ENCODE data around the gene BCAS1. TPM values are rescaled to one million over a fixed set of nuclear protein-coding genes. Genes with fewer than 3 reads are reported as not detected.

Gene BCAS1
- total RNA-seq, 1 experiment from 2014 or later: 0.17 TPM

DNA sequence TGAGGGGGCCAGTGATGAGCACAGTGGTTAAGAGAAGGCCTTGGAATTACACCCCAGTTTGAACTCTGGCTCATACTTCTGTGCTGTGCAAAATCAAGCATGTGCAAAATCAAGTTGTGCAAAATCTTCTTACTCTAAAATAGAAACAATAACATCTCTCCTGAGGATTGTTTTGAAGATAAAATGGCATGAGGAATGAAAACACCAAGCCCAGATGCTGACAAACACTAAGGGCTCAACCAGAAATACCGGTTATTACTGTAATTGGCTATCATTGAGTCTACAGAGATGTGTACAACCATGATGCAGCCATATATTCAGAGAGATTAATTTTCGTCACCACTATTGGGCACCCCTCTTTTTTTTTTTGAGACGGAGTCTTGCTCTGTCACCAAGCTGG lies 5.9 kb upstream of the BCAS1 start:
- TF ChIP-seq POLR2AphosphoS5 (IDR thresholded peaks at IDR 0.05; ENCODE audit: low read depth, low read length) (no peak), MAX (IDR thresholded peaks at IDR 0.05) (no peak), ZFX (IDR thresholded peaks at IDR 0.05) (no peak), CBX3 (IDR thresholded peaks at IDR 0.05; ENCODE audit: low read depth) (no peak), EGR1 (IDR thresholded peaks at IDR 0.05; ENCODE audit: low read depth) (no peak), TCF7L2 (IDR thresholded peaks at IDR 0.05; ENCODE audit: borderline replicate concordance, extremely low read depth, insufficient read depth, insufficient read length) (no peak), ELF1 (IDR thresholded peaks at IDR 0.05; ENCODE audit: borderline replicate concordance, low read depth) (no peak), FOSL1 (IDR thresholded peaks at IDR 0.05; ENCODE audit: low read depth) (no peak), POLR2A (IDR thresholded peaks at IDR 0.05; ENCODE audit: borderline replicate concordance, extremely low read depth, insufficient read depth, insufficient read length) (no peak), RAD21 (IDR thresholded peaks at IDR 0.05; ENCODE audit: low read depth) (no peak), EZH2 (IDR thresholded peaks at IDR 0.05) (no peak), SRF (IDR thresholded peaks at IDR 0.05; ENCODE audit: low read depth) (no peak)
- Histone ChIP-seq H3K4me2 (ENCODE audit: low read length) (no peak overlapping the region), H3K79me2 (ENCODE audit: insufficient read depth, low read length) (no peaks in the 10 kb centered on the region), H3K36me3 (ENCODE audit: control insufficient read depth in 1 of 2, insufficient read depth in 2 of 2, low read length in 2 of 2) (no peaks in the 10 kb centered on the region), H3K27me3 (ENCODE audit: insufficient read depth, low read length) (no peaks in the 10 kb centered on the region), H3K27ac (ENCODE audit: low read depth, low read length) (no peak overlapping the region), H3K4me1 (ENCODE audit: control insufficient read depth in 1 of 2, insufficient read depth in 2 of 2, low read length in 2 of 2) (no peaks in the 10 kb centered on the region), H3K4me3 (replicated peaks in 1 of 2; ENCODE audit: low read depth in 1 of 2, low read length in 2 of 2) (no peak overlapping the region), H3K9me3 (ENCODE audit: control insufficient read depth in 1 of 2, insufficient read depth in 1 of 2, low read depth in 1 of 2, low read length in 2 of 2) (no peaks in the 10 kb centered on the region), H3K9me2 (ENCODE audit: insufficient read depth) (no peaks in the 10 kb centered on the region), H4K20me1 (ENCODE audit: insufficient read depth) (no peaks in the 10 kb centered on the region), H2AFZ (ENCODE audit: low read depth, low read length, poor library complexity, severe bottlenecking) (no peak overlapping the region), H3K9ac (ENCODE audit: low read length) (no peak overlapping the region)
- ChIA-PET CTCF (no interaction called here), POLR2A (no interaction called here), RAD21 (ENCODE audit: low non-redundant PET in 1 of 2, low total read pairs in 2 of 2, uncharacterized antibody in 2 of 2, unreplicated experiment in 2 of 2) (no interaction called here)
- BruUV-seq (replicated peaks): no TSS peak
- ATAC-seq: no peak
- DNase-seq (ENCODE audit: low read depth, low spot score): no peak
- intact Hi-C loops (cut with micrococcal nuclease): no loop called here

DNA sequence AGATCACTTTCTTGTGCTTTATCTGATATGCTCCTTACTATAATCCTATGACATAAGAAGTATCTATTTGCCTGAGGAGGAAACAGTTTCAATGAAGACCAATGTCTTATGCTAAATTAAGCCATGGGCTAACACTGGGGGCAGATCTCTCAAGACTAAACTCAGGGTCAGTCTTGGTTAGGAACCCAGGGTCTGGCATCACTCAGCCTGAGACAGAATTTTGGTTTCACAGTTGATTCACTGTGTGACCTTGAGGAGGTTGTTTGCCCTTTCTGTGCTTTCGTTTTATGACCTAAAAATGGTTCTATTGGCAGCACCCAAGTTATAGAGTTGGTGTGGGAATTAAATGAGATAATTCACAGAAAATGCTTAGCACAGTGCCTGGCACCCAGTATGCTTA lies 4.9 kb upstream of the BCAS1 start:
- Histone ChIP-seq H3K4me2 (ENCODE audit: low read length) (no peak overlapping the region), H3K27ac (ENCODE audit: low read depth, low read length) (no peak overlapping the region), H3K9me2 (ENCODE audit: insufficient read depth) (no peaks in the 10 kb centered on the region), H3K79me2 (ENCODE audit: insufficient read depth, low read length) (no peaks in the 10 kb centered on the region), H4K20me1 (ENCODE audit: insufficient read depth) (no peaks in the 10 kb centered on the region), H3K4me1 (ENCODE audit: control insufficient read depth in 1 of 2, insufficient read depth in 2 of 2, low read length in 2 of 2) (peaks cover 3 to 5% of the 10 kb centered on the region in 2 experiments; a peak in 2 of 4 replicates), H3K27me3 (ENCODE audit: insufficient read depth, low read length) (no peaks in the 10 kb centered on the region), H3K9ac (ENCODE audit: low read length) (no peak overlapping the region), H2AFZ (ENCODE audit: low read depth, low read length, poor library complexity, severe bottlenecking) (no peak overlapping the region), H3K9me3 (ENCODE audit: control insufficient read depth in 1 of 2, insufficient read depth in 1 of 2, low read depth in 1 of 2, low read length in 2 of 2) (no peaks in the 10 kb centered on the region), H3K36me3 (ENCODE audit: control insufficient read depth in 1 of 2, insufficient read depth in 2 of 2, low read length in 2 of 2) (no peaks in the 10 kb centered on the region), H3K4me3 (replicated peaks in 1 of 2; ENCODE audit: low read depth in 1 of 2, low read length in 2 of 2) (no peak overlapping the region)
- no TSS peak for BruUV-seq (replicated peaks)
- DNase-seq (ENCODE audit: low read depth, low spot score): no peak
- POLR2A ChIA-PET: no interaction called here
- RAD21 ChIA-PET (ENCODE audit: low non-redundant PET in 1 of 2, low total read pairs in 2 of 2, uncharacterized antibody in 2 of 2, unreplicated experiment in 2 of 2): no interaction called here
- intact Hi-C loops (cut with micrococcal nuclease): no loop called here
- ATAC-seq: no peak
- CTCF ChIA-PET: no interaction called here
- TF ChIP-seq, protein P1, sequence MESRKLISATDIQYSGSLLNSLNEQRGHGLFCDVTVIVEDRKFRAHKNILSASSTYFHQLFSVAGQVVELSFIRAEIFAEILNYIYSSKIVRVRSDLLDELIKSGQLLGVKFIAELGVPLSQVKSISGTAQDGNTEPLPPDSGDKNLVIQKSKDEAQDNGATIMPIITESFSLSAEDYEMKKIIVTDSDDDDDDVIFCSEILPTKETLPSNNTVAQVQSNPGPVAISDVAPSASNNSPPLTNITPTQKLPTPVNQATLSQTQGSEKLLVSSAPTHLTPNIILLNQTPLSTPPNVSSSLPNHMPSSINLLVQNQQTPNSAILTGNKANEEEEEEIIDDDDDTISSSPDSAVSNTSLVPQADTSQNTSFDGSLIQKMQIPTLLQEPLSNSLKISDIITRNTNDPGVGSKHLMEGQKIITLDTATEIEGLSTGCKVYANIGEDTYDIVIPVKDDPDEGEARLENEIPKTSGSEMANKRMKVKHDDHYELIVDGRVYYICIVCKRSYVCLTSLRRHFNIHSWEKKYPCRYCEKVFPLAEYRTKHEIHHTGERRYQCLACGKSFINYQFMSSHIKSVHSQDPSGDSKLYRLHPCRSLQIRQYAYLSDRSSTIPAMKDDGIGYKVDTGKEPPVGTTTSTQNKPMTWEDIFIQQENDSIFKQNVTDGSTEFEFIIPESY (IDR thresholded peaks at IDR 0.05; ENCODE audit: extremely low read depth, insufficient replicate concordance, low read length): no peak
- TF ChIP-seq SP1 (IDR thresholded peaks at IDR 0.05; ENCODE audit: low read depth) (no peak), YY1 (IDR thresholded peaks at IDR 0.05; ENCODE audit: extremely low read depth, insufficient replicate concordance, low read depth, low read length) (no peak), POLR2A (IDR thresholded peaks at IDR 0.05; ENCODE audit: borderline replicate concordance, extremely low read depth, insufficient read depth, insufficient read length) (no peak), EZH2phosphoT487 (IDR thresholded peaks at IDR 0.05; ENCODE audit: borderline replicate concordance) (no peak)
- TF ChIP-seq, protein P2, sequence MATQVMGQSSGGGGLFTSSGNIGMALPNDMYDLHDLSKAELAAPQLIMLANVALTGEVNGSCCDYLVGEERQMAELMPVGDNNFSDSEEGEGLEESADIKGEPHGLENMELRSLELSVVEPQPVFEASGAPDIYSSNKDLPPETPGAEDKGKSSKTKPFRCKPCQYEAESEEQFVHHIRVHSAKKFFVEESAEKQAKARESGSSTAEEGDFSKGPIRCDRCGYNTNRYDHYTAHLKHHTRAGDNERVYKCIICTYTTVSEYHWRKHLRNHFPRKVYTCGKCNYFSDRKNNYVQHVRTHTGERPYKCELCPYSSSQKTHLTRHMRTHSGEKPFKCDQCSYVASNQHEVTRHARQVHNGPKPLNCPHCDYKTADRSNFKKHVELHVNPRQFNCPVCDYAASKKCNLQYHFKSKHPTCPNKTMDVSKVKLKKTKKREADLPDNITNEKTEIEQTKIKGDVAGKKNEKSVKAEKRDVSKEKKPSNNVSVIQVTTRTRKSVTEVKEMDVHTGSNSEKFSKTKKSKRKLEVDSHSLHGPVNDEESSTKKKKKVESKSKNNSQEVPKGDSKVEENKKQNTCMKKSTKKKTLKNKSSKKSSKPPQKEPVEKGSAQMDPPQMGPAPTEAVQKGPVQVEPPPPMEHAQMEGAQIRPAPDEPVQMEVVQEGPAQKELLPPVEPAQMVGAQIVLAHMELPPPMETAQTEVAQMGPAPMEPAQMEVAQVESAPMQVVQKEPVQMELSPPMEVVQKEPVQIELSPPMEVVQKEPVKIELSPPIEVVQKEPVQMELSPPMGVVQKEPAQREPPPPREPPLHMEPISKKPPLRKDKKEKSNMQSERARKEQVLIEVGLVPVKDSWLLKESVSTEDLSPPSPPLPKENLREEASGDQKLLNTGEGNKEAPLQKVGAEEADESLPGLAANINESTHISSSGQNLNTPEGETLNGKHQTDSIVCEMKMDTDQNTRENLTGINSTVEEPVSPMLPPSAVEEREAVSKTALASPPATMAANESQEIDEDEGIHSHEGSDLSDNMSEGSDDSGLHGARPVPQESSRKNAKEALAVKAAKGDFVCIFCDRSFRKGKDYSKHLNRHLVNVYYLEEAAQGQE (IDR thresholded peaks at IDR 0.05; ENCODE audit: low read depth): no peak
- TF ChIP-seq, protein P3, sequence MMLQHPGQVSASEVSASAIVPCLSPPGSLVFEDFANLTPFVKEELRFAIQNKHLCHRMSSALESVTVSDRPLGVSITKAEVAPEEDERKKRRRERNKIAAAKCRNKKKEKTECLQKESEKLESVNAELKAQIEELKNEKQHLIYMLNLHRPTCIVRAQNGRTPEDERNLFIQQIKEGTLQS (IDR thresholded peaks at IDR 0.05): no peak
